Activated CD8-positive, alpha-beta memory T cell treated with anti-CD3 and anti-CD28 coated beads for 24 hours (primary cell): ENCODE data around the gene SORCS1.

Source experiments
- DNase-seq: peaks from one replicate; pipeline ENCODE4 v3.0.0-alpha.2; 2020

Gene SORCS1

DNA sequence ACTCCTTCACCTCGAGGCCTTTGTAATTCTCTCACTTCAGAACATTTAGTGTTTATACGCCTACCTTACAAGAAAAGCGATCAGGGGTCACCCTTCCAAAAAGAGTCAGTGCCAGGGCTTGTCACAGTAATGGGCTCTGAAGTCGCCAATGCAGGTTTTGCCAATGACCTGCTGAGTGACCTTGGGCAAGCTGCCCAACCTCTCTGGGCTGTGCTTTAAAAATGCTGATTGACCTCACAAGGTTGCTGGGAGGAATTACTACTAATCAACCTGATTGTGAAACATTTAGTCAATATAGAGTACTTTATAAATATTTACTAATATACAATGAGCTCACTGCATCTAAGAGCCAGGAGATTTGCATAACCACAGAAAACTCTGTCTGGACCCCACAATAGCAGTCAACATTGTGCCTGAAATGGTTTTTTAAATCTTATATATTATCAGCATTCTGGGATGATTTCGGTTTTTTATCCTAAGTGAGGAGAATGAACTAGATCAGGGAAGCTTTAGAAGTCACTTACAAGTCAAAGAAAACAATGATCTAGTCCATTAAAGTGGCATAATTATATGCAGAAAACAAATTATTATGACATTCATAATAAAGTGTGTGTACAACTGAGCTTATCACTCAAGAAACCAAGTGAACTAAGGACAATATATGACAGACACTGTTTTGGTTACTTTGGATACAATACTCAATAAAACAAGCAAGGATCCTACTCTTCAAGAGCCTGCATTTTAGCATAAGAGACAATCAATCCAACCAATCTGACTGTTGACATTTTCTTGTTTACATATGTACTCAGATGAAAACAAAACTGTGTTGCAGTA lies 290.5 kb downstream of the SORCS1 start:
- no peak for DNase-seq

DNA sequence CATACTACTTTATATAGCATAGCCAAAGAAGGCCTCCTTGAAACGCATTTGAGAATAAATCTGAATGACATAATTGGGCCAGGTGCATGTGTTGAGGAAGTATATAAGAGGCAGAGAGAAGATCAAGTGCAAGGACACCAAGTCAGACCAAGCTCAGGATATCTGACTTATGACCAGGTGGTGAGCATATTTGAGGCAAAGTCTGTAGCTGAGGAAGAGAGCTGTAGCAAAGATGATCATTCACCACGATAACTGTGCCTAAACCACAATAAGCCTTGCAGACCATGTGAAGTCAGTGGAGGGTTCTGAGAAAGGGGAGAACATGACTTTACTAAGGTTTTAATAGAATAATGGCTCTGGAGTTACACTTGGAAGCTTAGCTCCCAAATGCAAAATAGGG lies 292.3 kb downstream of the SORCS1 start:
- DNase-seq, result no peak

DNA sequence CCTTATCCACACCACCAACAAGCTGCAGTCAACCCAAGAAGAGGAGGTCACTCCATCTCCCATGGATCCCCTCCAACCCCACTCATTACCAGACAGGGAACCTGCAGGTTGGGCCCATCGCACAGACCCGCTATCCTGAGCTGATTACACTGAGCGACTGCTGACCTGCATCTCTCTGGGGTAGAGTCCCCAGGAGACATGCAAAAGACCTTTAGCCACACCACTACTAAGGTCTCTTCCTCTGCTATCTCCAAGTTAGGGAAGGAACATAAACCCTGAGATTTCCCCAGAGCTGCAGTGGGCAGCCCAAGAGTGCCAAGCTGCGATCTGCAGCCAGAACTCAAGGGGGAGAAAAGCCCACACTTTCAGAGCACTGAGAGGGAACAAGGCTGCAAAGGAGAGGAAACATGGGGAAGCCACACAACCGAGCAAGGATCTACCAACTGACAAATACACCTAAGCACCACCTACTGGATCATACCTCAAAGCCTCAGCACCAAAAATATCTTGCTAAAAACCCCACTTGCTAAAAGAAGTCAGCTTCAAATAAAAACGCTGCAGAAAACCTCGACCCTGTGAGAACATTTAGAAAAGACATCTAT lies 298.2 kb downstream of the SORCS1 start:
- no peak for DNase-seq

DNA sequence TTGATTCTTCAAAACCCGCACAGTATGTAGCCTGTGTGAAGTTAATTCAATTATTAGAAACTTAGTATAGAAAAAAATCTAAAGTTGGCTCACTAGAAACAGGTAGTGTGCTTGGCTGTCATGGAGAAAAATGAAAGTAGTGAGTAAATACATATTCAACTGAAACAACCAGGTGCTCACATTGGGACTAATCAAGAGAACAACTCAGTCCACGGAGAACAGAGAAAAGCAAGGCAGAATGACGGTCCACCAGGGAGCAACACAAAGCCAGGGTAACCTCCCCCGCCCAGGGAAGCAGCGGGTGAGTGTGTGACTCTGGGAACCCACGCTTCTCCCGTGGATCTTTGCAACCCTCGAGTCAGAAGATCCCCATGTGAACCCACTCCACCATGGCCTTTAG lies 300.5 kb downstream of the SORCS1 start:
- no peak for DNase-seq

DNA sequence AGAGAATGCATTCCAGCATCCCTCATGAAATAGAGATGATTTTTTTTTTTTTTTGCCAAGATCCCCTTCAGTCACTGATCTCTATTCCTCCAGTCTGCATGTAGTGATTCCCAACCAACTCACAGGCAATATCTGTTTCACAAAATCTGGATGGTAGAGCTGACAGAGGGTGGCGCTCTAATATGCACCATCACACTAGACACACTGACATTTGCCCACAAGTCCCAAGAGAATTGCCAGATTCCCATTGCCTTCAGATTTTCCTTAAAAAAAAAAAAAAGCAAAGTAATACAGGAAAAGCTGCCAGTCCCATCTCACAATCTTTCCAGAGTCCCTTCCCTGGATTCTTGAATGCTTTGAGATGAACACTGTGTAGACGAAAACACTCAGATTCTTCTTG lies 301.0 kb downstream of the SORCS1 start:
- DNase-seq, result no peak

DNA sequence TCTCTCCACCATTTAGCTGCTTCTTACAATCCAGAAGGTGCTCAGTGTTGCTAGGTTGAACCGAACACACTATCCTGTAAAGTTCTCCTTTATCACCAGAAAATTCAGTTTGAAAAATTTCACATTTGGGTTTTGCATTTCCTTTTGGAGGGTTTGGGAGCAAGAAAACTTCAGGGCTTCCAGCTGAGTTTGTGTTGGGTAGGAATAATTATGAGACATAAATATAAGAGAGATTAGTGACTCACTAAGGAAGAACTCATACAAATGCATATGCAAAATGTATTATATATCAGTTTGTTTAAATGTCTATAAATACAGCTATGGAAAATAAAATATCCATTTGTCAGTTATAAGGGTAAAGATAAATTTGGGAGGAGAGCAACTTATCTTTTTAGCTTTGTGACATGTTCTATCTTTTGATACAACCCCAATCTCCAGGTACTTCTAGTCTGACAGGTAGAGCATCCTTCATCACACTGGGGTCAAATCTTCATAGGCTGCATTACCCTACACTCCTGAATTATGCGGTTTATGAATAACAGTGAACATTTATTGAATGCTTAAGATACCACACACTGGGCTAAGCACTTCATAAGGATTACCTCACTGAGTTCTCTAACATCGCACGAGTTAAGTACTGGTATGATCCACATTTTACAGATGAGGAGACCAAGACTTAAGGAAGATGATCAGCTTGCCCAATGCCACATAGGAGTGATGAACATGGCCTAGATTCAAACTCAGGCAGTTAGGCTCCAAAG lies 304.4 kb downstream of the SORCS1 start:
- DNase-seq, result no peak

DNA sequence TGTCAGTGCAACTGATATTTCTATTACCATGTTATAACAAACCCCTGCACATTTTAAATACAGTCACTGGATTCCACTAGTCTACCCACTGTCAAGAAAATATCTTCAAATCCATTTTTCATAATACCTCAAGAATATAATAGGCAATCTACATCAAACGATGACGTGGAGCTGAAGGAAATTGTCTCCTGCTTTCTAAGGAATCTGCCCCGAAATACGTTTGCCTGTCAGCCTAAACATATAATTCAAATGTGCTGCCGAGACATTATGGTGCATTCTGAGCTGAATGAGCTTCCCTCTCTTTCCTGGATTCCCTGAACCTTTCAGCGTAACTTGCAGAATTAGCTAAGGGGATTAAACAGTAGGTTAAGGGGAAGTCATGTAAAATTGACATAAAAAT lies 306.8 kb downstream of the SORCS1 start:
- DNase-seq, result no peak

DNA sequence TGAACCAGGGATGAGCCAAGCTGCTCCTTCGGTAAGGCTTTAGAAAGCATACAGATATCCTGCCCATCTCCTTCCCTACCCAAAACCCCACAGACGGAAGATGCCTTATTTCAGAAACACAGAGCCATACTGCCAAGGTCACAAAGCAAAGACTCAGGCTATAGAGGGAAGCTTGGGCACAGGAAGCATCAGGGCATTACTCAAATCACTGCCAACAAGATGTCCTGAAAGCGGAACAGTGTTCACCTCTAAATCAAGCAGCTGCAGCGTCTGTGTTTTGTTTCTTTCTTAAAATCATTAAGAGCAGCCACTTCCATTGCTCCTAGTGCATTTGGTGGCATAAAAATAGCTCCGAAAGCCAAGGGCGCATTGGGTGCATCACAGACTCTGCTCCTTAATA lies 307.3 kb downstream of the SORCS1 start:
- DNase-seq, result no peak

DNA sequence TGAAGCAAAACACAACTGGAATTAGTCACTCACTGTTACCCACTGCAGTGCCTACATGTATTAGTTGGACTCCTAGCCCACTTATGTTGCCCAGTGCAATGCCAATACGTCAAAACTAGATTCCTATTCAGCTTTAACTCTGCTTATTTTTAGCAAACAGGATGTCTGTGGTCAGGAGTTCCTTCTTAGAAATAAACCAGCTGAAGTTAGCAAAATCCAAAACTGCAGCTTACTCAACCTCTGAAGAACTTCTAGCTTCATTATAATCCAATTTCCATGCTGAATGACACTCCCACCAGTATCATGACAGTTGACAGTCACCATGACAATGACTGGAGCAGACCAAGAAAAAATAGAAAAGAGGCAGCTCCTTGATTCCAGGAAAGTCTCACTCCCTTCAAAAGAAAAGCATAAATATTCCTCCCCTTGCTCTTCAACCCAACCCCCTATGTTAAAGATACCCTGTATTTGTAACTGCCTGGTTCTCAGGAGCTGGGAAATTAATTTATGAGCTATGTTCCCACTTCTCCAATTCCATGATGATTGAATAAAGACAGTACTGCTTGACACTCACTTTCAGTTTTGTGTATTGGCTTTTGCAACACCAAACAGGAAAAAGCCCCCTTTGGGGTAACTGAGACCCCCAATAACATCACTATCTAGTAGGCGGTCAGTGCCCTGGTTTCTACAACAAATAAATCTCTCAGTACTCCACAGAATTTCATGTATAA lies 327.4 kb downstream of the SORCS1 start:
- no peak for DNase-seq

DNA sequence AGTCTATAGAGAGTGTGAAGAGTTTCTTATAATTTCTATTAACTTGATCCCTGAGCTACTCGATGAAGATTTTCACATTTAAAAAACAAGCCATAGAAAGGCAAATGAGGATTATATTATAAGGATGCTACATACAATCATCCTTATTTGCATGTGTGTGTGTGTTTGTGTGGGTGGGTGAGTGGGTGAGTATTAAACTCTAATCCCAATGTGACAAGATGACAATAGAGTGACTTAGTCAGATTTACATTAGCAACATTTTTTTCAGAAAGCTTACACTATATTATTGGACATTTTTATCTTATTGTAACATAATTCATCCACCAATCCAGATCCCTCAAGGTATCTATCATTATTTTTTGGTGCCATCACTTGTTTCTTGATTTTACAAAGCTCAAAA lies 331.7 kb downstream of the SORCS1 start:
- no peak for DNase-seq

DNA sequence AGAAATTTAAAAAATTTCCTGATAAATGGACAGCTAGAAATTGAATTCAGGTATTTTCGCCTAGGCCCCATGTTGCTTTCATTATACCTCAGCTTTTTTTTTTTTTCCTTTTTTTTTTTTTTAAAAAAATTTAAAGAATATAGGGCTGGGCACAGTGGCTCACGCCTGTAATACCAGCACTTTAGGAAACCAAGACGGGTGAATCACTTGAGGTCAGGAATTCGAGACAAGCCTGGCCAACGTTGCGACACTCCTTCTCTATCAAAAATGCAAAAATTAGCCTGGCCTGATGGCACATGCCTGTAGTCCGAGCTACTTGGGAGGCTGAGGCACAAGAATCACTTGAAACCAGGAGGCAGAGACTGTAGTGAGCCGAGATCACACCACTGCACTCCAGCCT lies 334.0 kb downstream of the SORCS1 start:
- no peak for DNase-seq

DNA sequence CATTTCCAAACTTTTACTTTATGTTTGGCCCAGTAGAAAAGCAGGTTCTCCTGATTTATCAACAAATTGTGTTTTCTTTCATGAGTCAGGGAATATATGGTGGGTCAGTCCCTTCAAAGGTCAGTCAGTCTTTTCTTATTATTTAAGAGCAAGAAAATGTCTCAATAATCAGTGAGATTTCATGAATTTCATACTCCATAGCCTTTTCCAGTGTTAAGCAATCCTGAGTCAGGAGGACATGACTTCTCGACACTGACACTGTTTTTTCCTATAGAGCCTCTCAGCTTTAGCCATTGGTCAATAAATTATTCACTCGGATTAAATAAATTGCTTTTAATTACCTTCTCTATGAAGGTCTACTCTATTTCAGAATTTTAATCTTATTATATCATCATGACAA lies 334.5 kb downstream of the SORCS1 start:
- DNase-seq, result no peak

DNA sequence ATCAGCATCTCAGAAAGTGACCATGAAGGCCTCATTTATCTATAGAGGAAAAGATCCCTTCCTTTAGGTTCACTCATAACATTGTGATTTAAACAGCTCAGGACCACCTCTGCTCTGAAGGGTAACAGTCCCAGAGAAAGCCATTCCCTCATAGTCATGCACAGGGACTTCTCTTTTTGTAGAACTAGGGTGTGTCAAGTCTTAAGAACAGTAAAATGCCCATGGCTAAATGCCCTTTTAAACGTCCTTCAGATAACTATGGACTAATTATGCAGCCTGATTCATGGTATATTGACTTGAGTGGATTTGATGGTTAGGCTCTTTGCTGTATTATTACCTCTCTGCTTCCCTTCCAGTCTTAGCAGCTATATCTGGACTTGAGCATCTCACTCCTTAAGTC lies 337.8 kb downstream of the SORCS1 start:
- DNase-seq, result no peak

DNA sequence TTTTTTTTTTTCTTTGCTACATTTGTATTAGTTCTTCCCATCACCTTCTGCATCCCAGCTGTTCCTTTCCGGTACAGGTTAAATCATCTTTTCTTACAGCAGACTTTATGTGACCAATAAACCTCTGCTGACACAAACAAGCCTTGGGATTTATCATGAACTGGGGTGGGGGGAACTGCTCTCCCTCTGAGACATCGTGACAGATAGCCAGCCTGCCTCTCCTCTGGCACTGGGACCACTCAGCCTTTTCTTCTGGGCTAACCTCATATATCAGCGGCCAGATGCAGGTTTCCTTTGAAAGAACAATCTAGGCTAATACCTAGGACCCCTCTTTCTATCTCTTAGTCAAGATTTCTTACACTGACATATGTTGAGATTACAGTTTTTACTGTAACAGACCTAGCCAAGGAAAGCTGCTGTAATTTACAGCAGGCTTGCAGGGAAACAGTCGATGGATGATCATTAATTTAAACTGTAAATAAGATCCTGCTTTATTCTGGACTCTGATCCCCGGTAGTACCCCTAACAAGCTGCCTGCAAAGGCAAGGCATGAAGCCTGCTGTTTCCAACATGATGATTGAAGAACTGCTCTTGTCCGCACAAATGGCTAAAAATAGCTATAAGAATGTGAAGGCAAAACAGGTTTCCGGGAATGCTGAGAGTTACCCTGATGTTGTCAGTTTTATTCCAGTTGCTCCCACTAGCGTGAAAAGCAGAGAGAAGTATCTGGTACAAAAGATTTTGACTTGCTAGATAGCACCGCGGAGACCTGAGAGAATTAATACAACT lies 338.7 kb downstream of the SORCS1 start:
- no peak for DNase-seq

DNA sequence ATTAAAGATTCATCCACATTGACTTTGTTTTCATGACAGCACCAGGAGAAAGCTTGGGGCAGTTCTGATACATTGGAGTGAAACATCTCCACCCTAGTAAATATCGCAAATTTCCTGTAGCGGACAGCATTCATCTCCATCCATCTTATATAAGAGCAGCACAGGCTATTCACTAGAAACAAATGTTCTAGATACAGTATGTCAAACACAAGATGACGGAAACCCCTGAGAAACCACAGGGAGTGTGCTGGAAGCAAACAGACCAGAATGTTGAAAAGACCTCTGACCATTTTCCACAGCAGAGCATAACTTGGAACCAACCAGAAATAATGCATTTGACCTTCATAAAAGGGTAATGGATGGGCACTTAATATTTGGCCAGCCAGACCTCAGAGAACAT lies 343.9 kb downstream of the SORCS1 start:
- DNase-seq, result no peak

DNA sequence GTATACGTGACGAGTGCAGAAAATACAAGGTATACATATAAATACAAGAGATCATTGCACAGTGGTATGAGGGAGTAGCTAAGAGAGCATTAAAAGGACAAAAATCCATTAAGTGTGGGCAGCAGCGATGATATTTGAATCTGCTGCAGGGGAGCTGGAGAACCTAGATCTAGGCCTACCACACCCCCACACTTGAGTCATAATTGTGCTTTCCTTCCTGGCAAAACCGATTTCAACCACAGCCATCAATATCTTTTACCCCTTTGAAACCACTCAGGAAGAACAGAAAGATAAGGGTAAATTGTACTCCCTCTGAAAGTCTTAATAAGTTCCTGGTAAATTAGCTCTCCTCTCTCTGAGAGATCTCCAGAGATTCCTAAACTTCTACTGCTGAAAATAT lies 345.0 kb downstream of the SORCS1 start:
- DNase-seq, result no peak

DNA sequence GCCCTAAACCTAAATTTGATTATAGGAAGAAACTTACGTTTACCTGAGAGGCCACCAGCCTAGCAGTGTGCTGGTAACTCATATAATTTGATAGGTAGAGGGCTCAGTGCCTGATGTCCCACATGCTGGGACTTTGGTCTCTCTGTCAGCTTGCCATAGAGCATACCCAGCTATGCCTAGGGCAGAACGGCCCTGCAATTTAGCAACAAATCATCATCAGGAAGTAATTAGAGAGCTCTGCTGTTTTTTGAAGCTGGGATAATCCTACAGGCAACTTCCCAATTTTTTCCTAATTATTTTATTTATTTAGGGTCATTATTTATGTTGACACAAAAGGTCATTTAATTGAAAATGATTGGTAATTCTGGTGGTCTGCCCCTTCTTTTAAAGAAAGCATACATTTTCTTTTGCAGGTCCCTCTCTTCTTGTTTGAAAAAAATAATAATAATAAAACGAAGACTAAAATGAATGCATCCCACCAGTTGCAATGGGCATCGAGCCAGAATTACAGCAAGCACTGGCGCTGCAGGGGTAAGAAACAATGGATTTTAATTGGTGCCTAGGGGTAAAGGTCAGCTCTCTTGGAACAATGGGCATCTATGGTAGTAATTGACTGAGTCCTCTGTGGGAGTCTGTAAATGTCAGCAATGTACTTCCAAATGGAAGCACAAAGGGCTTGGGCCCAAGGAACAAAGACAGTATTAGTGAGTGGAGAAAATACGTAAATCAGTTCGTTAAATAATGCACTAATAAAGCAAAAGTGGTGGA lies 348.0 kb downstream of the SORCS1 start:
- no peak for DNase-seq

DNA sequence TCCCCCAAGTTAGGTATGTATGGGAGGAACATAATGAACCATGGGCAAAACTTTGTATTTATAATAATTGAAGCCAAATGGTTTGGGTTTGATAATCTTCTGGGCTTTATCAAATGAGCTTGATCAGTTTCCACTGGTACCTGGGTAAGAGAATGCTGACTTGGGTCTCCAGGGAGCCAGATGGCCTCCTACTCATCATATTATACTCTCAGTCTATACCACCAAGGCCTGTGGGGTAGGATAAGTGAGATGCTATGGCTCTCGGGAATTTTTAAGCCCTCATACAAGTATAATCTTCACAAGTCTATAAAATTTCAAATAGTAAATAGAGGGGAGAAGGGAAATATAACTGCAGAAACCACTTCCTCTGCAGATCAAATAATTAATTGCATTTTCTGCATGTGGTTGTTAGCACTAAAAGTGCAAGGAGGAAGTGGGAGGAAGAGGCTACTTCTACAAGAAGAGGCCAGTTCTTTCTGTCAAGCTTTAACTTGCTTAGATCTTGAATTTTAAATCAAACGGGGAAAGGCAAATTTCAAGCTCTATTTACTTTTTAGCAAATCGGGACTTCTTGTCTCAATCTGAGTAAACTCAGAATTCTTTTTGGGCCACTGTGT lies 349.0 kb downstream of the SORCS1 start:
- no peak for DNase-seq

DNA sequence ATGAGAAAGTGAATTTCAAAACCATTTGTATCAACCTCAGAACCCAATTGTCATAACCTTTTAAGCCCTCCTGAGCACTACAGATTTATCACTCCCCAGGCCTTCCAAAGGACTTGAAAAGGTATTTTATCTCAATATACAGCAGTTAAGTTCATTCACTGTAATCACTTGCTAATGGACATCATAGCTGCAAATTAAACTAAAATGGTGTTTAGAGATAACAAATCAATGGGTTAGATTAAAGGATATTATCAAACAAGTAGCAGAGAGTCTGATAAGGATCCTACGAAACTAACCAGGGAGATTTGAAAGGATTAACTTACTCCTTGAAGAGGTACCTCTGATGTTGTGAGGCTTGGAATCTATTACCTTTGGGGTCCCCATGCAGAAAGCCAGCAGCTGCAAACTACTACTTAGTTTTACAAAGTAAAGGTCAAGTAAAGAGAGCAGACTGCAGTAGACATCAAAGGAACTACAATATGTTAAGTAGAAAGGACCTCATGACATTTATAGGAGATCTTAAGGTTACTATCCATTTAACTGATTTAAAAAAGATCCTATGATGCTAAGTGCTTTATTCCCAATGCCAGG lies 359.4 kb downstream of the SORCS1 start:
- no peak for DNase-seq

DNA sequence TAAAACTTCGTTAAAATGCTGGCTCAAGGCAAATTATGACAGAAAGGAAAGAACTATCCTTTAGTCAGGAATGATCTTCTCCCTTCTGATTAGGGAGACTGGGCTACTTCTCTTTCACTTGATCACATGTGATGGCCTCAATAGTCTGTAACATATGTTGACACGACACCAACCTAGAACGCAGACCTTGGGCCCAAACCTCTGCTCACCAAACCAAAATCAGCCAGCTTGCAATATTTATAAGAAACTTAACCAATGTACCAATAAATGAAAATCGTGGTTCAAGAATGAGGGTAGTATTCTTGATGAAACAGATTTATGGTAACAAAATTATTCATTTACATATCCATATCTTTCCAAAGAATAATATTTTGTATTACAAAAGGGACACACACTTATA lies 361.6 kb downstream of the SORCS1 start:
- no peak for DNase-seq

DNA sequence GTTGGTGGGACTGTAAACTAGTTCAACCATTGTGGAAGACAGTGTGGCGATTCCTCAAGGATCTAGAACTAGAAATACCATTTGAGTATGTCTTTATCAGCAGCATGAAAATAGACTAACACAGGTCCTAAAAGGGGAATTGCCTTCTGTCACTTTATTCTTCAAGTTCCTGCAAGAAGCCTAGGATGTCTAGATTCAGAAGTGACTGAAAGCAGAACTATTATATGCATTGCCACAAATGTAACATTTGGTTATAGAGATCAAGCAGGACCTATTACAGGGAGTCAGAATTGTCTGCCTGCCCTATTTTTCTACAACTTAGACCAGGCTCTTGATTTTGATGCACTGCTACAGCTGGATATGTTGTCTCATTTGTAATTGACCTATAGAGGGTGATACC lies 364.7 kb downstream of the SORCS1 start:
- DNase-seq, result no peak
